GM12801 (cell line): Measurements from ENCODE around the gene TNK1.

ENCODE experiments used
- CTCF ChIP-seq: IDR thresholded peaks from one replicate; pipeline ENCODE4 v1.5.1; 2011; ENCODE audit warnings: control low read depth; ENCODE audit not compliant: insufficient read length; ENCODE audit errors: extremely low read depth

The TNK1 gene

GRCh38 chr17:7346761-7347614 lies 33.9 kb upstream of the TNK1 start:
- no peak for TF ChIP-seq CTCF

- TF ChIP-seq CTCF = no peak
Measured at GRCh38 chr17:7347630-7348477, 33.0 kb upstream of the TNK1 start.

GRCh38 chr17:7348478-7349242 lies 32.2 kb upstream of the TNK1 start:
- TF ChIP-seq CTCF = no peak

- TF ChIP-seq CTCF = no peak
Measured at GRCh38 chr17:7351665-7352502, 29.0 kb upstream of the TNK1 start, which contains the start of gene KCTD11. KCTD11 (plus strand) TSS chr17:7352162.

- TF ChIP-seq CTCF = no peak
Measured at GRCh38 chr17:7352503-7352889, 28.4 kb upstream of the TNK1 start.

- no peak for TF ChIP-seq CTCF
Measured at GRCh38 chr17:7352910-7353635, 27.8 kb upstream of the TNK1 start.
